ENCODE results near the gene ZMYND8.
A peak's percentile ranks its signal among the peaks of the same experiment; 100 is the strongest.
"Not testable (repeated sequence)": the region's sequence is repeated elsewhere in the genome, so short reads cannot be mapped to it uniquely, and the experiment has no call there.

ZMYND8 gene

DNA sequence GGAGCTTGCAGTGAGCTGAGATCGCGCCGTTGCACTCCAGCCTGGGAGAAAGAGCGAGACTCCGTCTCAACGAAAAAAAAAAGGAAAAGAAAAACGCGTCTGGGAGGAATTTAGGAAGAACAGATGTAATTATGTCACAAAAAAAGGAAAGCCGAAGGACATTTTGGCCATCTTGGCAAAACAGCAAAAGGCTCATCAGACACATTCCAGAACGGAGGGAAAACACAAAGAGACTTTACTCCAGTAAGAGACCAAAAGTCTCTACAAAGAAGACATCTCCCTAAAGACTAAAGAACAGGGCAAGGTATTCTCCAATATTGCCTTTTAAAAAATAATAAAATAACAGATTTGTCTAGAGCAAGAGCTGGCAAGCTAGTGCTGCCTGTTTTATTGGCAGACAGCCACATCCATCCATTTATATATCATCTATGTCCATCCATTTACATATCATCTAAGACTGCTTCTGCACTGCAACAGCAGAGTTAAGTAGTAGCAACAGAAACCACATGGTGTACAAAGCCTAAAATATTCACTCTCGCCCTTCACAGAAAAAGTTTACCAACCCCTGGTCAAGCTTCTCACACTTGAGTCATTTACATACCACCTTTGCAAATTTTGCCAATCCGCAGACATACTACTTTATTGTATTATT is 133.9 kb downstream of the ZMYND8 start:
- ATAC-seq: no peak

- ATAC-seq: no peak
Measured at GRCh38 chr20:47221036-47221625, 135.4 kb downstream of the ZMYND8 start.

GRCh38 chr20:47220161-47220582 is 136.3 kb downstream of the ZMYND8 start:
- peak in 1 of 2 donors; percentile 32 for ATAC-seq

- no peak for ATAC-seq
Measured at GRCh38 chr20:47217482-47218446, 138.7 kb downstream of the ZMYND8 start.

DNA sequence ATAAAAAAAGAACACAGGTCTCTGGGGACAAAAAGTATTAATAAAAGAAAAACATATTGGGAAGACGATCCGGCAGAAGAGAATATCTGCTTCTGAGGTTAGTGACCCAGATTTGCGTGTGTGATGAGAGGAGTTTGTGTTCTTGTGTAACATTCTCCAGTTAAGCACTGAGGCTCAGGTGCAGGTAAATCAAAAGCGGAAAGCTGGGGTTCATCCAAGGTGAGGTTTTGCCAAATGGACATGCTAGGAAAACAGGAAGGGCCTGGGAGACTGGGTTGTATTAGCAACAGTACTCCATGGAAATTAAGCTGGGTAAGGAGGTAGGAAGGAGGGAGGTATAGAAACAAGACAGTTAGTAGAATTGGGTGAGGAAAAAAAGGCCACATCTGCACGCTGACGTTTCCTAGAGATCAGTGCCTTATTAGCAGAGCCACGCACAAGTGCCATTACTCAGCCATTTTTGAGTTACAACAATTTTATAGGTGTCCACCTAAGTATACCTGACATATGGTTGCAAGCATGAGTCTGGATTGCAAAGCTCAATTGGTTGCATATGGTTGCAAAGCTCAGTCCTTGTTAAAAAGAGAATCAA is 139.6 kb downstream of the ZMYND8 start:
- ATAC-seq: no peak

DNA sequence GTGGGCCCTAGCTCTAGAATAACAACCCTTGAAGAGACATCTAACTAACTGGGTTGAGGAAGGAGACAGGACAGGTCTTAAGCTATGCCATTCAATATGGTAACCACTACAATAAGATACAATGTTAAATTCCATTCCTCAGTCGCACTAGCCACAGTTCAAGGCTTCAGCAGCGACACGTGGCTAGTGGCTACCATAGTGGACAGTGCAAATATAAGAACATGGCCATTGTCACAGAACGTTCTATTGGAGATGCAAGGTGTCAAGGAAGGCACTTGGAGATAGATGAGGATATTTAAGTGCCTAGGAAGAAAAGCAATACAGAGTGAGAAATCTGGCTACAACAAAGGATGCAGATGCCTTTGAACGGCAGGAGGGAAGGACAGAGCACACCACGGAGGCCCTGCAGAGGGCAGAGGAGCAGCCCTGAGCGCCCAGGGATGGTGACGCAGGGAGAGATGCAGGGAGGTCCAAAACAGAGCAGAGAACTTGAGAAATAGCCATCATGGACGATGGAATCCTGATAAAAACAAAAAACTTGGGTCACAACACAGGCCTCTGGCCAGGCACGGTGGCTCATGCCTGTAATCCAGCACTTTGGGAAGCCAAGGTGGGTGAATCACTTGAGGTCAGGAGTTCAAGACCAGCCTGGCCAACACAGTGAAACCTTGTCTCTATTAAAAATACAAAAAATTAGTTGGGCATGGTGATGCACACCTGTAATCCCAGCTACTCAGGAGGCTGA is 140.7 kb downstream of the ZMYND8 start:
- no peak for ATAC-seq

DNA sequence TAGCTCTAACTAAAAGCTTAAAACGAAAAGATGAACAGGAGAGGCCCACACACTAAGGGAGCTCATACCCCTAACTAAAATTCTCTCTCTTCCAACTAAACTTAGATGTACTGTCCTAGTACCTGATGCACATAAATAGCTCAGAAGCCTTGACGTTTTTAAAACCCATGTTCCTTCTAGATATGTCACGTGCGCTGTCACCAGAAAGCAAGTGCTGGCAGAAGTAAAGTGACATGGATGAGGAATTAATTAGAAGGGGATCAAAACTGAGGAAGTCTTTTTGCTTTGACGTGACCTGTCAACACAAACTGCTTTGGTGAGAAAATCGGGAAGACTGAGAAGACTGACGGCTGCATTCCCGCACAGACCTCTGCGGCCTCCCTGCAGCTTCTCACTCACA is 142.5 kb downstream of the ZMYND8 start:
- no peak for ATAC-seq

DNA sequence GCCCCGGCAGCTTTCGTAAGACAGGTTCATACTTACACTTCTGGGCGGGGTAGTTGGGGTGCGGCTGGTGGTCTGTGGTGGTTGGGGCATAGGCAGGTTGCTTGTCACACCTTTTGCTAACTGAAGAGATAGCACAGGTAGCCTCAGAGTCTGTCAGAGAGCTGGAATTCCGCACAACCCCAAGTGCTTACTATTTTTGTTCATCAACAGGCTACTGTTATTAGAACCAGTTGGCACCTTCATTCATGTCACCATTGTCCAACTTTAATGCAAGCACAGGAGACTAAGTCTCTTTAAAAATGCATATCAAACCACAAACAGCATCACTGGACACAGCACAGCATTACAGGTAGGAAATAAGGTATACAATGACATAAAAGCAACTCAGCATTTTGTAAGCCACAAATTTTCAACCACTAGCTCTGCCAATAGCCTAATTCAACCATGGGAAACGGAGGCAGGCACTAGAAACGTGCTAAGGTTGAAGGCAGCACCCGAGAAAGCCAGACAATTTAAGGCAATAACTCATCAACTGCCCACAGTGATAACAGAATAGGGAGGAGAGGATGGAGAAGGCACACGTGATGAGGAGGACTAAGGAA is 143.8 kb downstream of the ZMYND8 start:
- ATAC-seq: no peak

- no peak for ATAC-seq
Measured at GRCh38 chr20:47211036-47211435, 145.5 kb downstream of the ZMYND8 start.

GRCh38 chr20:47210470-47210869 is 146.0 kb downstream of the ZMYND8 start:
- no peak for ATAC-seq

GRCh38 chr20:47209982-47210381 is 146.5 kb downstream of the ZMYND8 start:
- no peak for ATAC-seq

DNA sequence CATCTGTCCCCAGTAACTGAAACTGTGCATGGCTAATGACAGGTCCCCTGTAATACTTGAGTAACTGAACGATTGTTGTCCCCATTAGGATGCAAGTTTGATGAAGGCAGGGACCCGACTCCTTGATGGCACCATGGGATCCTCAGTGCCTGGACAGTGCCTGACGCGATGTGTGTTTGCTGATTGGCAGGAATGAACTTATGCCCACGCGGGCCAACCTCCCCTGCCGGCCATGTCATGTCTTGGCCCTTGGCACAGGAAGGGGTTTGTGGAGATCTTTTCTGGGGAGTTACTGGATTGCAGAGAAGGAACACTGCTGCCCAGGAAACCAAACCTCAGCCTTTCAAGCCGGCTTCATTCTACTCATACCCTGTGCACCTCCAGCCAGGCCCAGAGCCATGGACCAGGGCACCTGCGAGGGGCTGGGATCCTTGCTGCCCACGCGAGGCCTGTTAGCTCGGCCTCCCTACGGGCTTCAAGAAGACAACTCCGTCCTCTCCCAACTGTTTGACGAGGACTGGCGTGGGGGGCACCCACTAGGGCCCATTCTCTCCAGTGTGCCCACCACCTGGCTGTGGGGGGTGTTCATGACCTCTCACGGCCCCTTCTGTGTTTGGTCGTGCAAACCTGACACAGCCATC is 147.8 kb downstream of the ZMYND8 start:
- no peak for ATAC-seq

- no peak for ATAC-seq
Measured at GRCh38 chr20:47206962-47207641, 149.4 kb downstream of the ZMYND8 start.

- not testable (repeated sequence) for ATAC-seq
Measured at GRCh38 chr20:47206552-47206951, 149.9 kb downstream of the ZMYND8 start.

GRCh38 chr20:47205577-47206123 is 150.8 kb downstream of the ZMYND8 start:
- no peak for ATAC-seq

GRCh38 chr20:47204850-47205122 is 151.7 kb downstream of the ZMYND8 start:
- not testable (repeated sequence) for ATAC-seq

DNA sequence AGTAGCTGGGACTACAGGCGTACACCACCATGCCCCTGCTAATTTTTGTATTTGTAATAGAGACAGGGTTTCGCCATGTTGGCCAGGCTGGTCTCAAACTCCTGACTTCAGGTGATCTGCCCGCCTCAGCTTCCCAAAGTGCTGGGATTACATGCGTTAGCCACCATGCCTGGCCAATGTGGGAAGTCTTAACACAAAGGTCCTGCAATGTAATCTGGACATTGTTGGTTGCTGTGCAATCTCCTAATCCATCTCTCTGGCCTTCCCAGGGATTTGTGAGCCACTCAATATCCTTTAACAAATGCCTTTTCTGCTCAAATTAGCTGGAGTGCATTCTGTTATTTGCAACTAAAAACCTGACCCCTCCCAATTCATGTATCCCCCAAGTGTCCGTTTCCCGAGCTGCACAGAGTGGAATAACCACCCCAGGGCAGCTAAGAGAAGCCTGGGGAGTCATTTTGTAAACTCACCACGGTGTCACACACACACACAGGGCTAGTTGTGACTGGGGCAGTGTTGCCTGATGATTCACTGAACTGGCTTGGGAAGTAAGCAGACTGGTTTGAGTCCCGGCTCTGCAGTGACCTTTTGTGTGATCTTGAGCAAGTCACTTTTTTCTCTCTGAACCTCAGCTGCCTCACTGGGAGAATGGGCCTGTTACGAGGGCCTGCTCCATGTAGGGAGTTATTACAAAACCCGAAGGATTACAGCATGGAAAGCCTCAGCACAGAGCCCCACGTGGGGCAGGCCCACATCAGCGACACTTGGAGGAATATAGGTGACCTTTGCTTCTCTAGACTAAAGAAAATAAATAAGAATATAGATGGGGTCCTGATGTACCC is 152.3 kb downstream of the ZMYND8 start:
- no peak for ATAC-seq

GRCh38 chr20:47202733-47203667 is 153.5 kb downstream of the ZMYND8 start:
- ATAC-seq: no peak

Data from activated CD4-positive, CD25-positive, alpha-beta regulatory T cell treated with anti-CD3 and anti-CD28 coated beads, Interleukin-2, amount 50 U/mL, for 24 hours (primary cell).